Adrenal gland (tissue), 12 donors: Measurements from ENCODE around the gene UBE2E2. TPM values are rescaled to one million over a fixed set of nuclear protein-coding genes. Genes with fewer than 3 reads are reported as not detected.

Experiments
- DNase-seq, 7 donors: peaks; one replicate each; pipeline ENCODE4 v3.0.0-alpha.2; 2019 to 2020
- H3K27ac ChIP-seq, 5 donors: fragments of 200-600 bp; sonication (generic) in 4 of 5; 1 replicate in 3 of 5; 2 replicates in 2 of 5; pipeline versions ENCODE4 v1.5.1 to v1.8.0; 2016 to 2020; ENCODE audit warnings: mild to moderate bottlenecking in 1 of 5
- H3K27me3 ChIP-seq: fragments of 200-600 bp; 2 replicates; pipeline ENCODE4 v1.8.0; 2021
- H3K36me3 ChIP-seq, 2 donors: fragments of 200-600 bp; replicated peaks in 1 of 2; 1 replicate in 1 of 2; 2 replicates in 1 of 2; pipeline versions ENCODE4 v1.5.1 to v1.8.0; 2018 to 2022
- H3K4me1 ChIP-seq, 2 donors: fragments of 200-600 bp; replicated peaks in 1 of 2; 1 replicate in 1 of 2; 2 replicates in 1 of 2; pipeline versions ENCODE4 v1.5.1 to v1.8.0; 2018 to 2021
- H3K4me3 ChIP-seq, 4 donors: fragments of 200-600 bp; sonication (generic) in 3 of 4; one replicate each; pipeline ENCODE4 v1.5.1; 2016 to 2018
- H3K9me3 ChIP-seq, 3 donors: fragments of 200-600 bp; sonication (generic) in 1 of 3; replicated peaks in 1 of 3; 1 replicate in 2 of 3; 2 replicates in 1 of 3; pipeline versions ENCODE4 v1.5.1 to v1.8.0; 2016 to 2021
- CTCF ChIP-seq, 6 experiments: fragments of 450-650 bp in 4 of 6; fragments of 200-600 bp in 2 of 6; sonication (generic) in 1 of 6; IDR thresholded peaks; 1 replicate in 5 of 6; 2 replicates in 1 of 6; pipeline versions ENCODE4 v1.5.1 to v1.8.0; 2016 to 2021; ENCODE audit warnings: antibody characterized with exemption in 6 of 6, mild to moderate bottlenecking in 2 of 6, moderate library complexity in 1 of 6
- POLR2A ChIP-seq, 2 donors: fragments of 450-650 bp; IDR thresholded peaks; one replicate each; pipeline ENCODE4 v1.6.1; 2017; ENCODE audit warnings: antibody characterized with exemption in 2 of 2, mild to moderate bottlenecking in 2 of 2, moderate library complexity in 1 of 2
- WGBS, 4 donors: extraction: QIAGEN DNeasy Blood & Tissue Kit in 2 of 4; methylation state at CpG; one replicate each; pipeline versions ENCODE4 v1.1.5 to v1.1.7; 2013 to 2017; 5-methylcytosine and 5-hydroxymethylcytosine counted together
- intact Hi-C, 2 donors: fragments of 100-400 bp; cut with DNase I; formaldehyde crosslinking; loops; one replicate each; pipeline versions ENCODE4 v1.14.1 to v1.15.0; 2022 to 2023
- polyA plus RNA-seq, 3 donors: library from polyadenylated mRNA; stranded (reverse); fragments of 200-250 nt in 2 of 3; fragments of 350-450 nt in 1 of 3; fragmentation: Illumina TruSeq in 1 of 3; extraction: RNeasy Lipid Tissue Mini Kit (QIAGEN cat#74804) in 1 of 3; gene quantifications; one replicate each; pipeline ENCODE4 v1.2.3, GENCODE V29; 2013 to 2014
- total RNA-seq, 9 donors: library from RNA; depleted of rRNA in 4 of 9; stranded (reverse); fragments of >200 nt in 4 of 9; fragments of 120-200 nt in 1 of 9; fragmentation: NEBNext Ultra II Directional in 1 of 9; extraction: Animal tissue kit (Norgen Biotek cat#: 25700) in 1 of 9; gene quantifications; one replicate each; pipeline versions ENCODE4 v1.1.0 to v1.2.4, GENCODE V29; 2013 to 2023
- donor health status: healthy with polysubstance abuse.
- donor health status: Bipolar disorder and iron deficiency.
- donor health status: DM: yes; HTN: yes; CAD: no.
- donor health status: DM: no; HTN: no; CAD: no.
- donor health status: DM: no; HTN: no; CAD: no.
- donor health status: DM: yes; HTN: yes; CAD: no.

Gene UBE2E2
- total and polyA plus RNA-seq, 12 donors = 9.3 to 29.6 (median 20.7) TPM

GRCh38 chr3:23438657-23439056 is 235.5 kb downstream of the UBE2E2 start:
- Histone ChIP-seq H3K4me1 (no peaks in the 10 kb centered on the region), H3K4me3 (no peak overlapping the region), H3K9me3 (no peaks in the 10 kb centered on the region), H3K27ac (no peak overlapping the region), H3K27me3 (no peaks in the 10 kb centered on the region), H3K36me3 (no peaks in the 10 kb centered on the region)
- intact Hi-C loops = no loop called here
- no peak for DNase-seq
- TF ChIP-seq CTCF (IDR thresholded peaks at IDR 0.05) (no peak), POLR2A (IDR thresholded peaks at IDR 0.05) (no peak)

- H3K27ac ChIP-seq = no peak overlapping the region
- H3K27me3 ChIP-seq = no peaks in the 10 kb centered on the region
- intact Hi-C loops = no loop called here
- no peak for DNase-seq
- H3K4me3 ChIP-seq = no peak overlapping the region
- H3K4me1 ChIP-seq = no peaks in the 10 kb centered on the region
- TF ChIP-seq CTCF (IDR thresholded peaks at IDR 0.05) (no peak), POLR2A (IDR thresholded peaks at IDR 0.05) (no peak)
- no peaks in the 10 kb centered on the region for H3K9me3 ChIP-seq
- no peaks in the 10 kb centered on the region for H3K36me3 ChIP-seq
- whole genome bisulfite sequencing, 4 donors = 83 to 97% (median 90%) methylated on average over 2 of the region's 2 CpGs
These were observed 236.0 kb downstream of the UBE2E2 start for GRCh38 chr3:23439080-23439479.

GRCh38 chr3:23440416-23441294 is 237.5 kb downstream of the UBE2E2 start:
- intact Hi-C loops = no loop called here

More at GRCh38 chr3:23440416-23441294, 237.5 kb downstream of the UBE2E2 start:
- Histone ChIP-seq H3K36me3 (no peaks in the 10 kb centered on the region), H3K27ac (no peak overlapping the region), H3K9me3 (no peaks in the 10 kb centered on the region), H3K27me3 (no peaks in the 10 kb centered on the region), H3K4me1 (no peaks in the 10 kb centered on the region), H3K4me3 (no peak overlapping the region)
- DNase-seq = no peak
- TF ChIP-seq CTCF (IDR thresholded peaks at IDR 0.05) (no peak), POLR2A (IDR thresholded peaks at IDR 0.05) (no peak)
- WGBS, 4 donors = 78 to 85% (median 82%) methylated on average over 12 of the region's 12 CpGs
